GM19240 (cell line): ENCODE results near the gene PTGES3.
"Not testable (repeated sequence)": the region's sequence is repeated elsewhere in the genome, so short reads cannot be mapped to it uniquely, and the experiment has no call there.

Source experiments
- DNase-seq: peaks from one replicate; pipeline ENCODE4 v3.0.0; 2011; ENCODE audit warnings: low spot score; ENCODE audit not compliant: insufficient read length

PTGES3 gene

GRCh38 chr12:56657416-56658379, 30.4 kb downstream of the PTGES3 start:
- DNase-seq: no peak

DNA sequence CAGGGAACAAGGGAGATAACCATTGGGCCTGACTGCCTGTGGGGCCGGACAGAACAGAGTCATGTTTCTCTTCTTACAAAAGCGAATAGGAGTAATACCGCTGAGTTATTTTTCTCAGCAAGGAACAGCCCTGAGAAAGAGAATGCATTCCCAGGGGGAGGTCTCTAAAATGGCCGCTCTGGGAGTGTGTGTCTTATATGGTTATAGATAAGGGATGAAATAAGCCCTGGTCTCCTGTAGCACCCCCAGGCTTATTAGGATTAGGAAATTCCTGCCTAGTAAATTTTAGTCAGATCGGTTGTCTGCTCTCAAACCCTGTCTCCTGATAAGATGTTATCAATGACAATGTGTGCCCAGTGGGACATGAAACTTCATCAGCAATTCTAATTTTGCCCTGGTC, 34.3 kb downstream of the PTGES3 start:
- not testable (repeated sequence) for DNase-seq

DNA sequence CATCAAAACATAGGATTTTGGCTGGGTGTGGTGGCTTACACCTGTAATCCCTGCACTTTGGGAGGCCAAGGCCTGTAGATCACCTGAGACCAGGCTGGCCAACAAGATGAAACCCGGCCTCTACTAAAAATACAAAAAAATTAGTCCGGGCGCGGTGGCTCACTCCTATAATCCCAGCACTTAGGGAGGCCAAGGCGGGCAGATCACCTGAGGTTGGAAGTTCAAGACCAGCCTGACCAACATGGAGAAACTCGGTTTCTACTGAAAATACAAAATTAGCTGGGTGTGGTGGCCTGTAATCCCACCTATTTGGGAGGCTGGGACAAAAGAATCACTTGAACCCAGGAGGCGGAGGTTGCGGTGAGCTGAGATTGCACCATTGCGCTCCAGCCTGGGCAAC, 40.1 kb downstream of the PTGES3 start:
- DNase-seq: not testable (repeated sequence)

GRCh38 chr12:56645717-56646446, 42.2 kb downstream of the PTGES3 start, which contains the start of gene ATP5F1B:
Gene ATP5F1B, minus strand, starts transcription at chr12:56645984. Its CDS starts 21 bp downstream, at chr12:56645963.
- peak; percentile 91 for DNase-seq

GRCh38 chr12:56645201-56645716, 42.8 kb downstream of the PTGES3 start:
- DNase-seq: no peak

- no peak for DNase-seq
These were observed 43.4 kb downstream of the PTGES3 start for GRCh38 chr12:56644654-56645053.

DNA sequence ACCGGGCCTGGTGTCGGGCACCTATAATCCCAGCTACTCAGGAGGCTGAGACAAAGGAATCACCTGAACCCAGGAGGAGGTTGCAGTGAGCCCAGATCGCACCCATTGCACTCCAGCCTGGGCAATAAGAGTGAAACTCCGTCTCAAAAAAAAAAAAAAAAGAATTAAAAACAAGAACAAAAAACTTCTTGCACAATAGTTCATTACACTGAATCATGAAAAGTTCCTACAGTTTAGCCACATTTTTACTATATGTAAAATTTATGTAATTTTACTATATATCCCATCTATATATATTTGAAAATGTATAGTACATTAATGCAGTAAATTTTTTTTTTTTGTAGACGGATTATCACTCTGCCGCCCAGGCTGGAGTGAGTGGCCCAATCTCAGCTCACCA, 46.9 kb downstream of the PTGES3 start:
- no peak for DNase-seq

DNA sequence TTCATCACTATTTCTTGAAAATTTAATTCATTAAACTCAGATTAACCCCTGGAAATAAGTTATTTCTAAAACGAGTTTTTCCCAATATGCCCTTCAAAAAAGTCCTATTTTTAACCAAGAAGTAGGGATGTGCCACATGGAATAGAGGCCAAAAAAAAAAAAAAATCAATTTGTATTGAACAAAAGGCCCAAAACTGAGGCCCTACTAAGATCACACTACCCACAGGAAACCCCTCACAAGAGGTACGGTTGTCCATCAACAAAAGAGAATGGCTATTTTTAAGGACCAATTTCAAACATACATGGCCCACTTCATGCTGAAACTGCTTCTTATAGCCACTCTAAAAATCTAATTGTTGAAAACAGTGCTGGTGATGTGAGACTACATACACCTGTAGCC, 50.5 kb downstream of the PTGES3 start:
- DNase-seq: no peak

DNA sequence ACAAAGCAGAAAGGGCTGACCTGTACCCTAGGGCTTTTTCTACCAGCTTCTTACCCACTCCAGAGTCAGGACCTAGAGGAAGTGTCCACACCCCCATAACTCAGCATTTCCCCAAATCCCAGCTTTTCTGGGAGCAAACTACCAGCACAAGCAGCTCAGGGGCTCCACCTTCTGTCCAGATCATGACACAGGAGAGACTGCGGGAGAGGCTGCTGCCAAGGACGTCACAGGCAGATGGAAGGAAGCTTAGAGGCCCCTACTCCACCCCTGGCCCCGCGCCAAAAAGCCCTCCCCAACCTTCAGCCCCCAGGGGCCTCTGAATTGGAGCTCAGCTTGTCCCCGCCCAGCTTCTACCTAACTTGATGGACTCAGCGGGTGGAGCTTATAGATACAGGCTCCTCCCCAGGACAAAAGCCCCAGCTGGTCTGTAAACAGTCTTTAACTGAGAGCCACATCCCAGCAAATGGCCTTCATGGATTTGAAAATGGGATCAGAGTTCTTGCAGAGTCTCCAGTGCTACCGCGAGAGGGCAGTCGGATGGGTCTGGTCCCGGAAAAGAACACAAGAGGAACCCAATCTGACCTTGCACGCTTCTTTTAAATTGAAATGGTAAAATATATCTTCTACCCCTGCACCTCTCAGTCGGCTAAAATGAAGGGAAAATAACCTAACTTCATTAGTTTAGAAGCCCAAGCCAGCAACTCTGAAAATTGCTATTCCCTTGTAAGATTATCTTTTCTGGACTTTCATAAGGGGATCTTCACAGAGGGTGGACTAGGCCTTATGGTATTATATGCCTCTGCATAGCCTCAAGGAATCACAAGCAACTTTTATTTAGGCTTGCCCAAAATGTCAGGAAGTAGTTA, 51.2 kb downstream of the PTGES3 start:
- DNase-seq: peak; percentile 85

DNA sequence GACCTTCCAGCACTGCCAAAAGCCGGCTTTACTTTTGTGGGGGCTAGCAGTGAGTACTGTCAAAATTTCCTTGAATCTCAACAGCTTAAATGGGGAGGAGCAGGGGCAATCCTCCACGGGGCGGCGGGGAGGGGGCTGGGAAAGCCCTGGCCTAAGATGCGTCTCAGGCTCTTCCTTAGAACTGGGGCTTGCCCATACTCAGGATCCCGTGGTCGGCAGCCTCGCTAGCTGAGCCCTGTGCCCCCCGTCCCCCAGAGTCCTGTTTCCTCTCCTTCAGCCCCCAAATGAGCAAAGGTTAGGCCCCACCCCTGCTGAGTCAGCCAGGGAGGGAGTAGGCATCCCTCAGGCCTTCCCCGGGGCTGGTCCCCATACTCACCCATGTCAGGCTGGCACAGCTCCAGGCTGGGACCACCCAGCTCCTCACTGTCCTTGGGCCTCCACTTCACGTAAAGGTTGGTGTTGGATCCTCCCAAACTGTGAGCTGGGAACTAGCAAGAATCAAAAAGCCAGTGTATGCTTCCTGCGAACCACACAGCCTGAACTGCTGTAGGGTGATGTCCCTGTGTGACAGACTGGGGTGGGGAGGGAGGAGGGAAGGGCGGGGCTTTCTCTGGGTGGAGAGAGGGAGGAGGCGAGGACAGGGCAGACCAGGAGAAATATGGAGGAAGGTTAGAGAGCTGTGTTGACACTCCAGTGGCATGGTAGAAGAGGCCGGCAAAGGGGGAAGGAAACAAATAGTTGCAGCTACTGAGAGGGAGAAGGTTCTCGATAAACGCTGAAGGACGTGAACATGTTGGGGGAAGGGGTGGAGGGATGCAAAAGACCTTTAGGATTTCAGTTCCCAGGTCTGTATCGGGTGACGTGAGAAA, 52.0 kb downstream of the PTGES3 start:
- peak; percentile 53 for DNase-seq

GRCh38 chr12:56634837-56635791, 53.0 kb downstream of the PTGES3 start:
- no peak for DNase-seq

GRCh38 chr12:56634242-56634836, 53.7 kb downstream of the PTGES3 start:
- DNase-seq: no peak

DNA sequence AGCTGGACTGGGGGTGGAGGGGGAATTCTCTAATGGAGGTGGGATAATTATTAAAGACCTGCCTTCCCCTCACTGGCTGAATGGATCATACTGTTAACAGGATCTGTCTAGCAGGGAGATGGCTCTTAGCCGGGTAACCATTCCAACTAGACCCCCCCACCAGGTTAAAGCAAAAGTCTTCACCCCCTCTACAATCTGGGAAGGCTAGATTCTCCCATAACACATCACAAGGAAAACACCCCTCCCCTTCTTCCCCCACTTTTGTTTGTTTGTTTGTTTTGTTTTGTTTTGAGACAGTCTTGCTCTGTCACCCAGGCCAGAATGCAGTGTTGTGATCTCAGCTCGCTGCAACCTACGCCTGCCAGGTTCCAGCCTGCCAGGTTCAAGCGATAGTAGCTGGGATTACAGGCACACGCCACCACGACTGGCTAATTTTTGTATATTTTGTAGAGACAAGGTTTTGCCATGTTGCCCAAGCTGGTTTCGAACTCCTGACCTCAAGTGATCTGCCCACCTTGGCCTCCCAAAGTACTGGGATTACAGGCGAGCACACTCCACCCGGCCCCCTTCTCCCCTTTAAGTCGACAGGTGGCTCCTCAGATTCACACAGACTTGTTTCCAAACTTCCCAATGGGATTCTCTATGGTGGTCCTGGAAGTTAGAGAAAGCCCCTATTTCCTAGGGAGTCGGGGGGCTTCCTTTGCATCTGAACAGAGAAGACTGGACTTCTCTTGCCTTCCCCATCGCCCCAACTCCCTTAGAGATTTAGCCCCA, 54.4 kb downstream of the PTGES3 start:
- DNase-seq: no peak

GRCh38 chr12:56632701-56633467, 55.2 kb downstream of the PTGES3 start:
- DNase-seq: no peak

- peak; percentile 45 for DNase-seq
These were observed 56.0 kb downstream of the PTGES3 start for GRCh38 chr12:56631790-56632700.

DNA sequence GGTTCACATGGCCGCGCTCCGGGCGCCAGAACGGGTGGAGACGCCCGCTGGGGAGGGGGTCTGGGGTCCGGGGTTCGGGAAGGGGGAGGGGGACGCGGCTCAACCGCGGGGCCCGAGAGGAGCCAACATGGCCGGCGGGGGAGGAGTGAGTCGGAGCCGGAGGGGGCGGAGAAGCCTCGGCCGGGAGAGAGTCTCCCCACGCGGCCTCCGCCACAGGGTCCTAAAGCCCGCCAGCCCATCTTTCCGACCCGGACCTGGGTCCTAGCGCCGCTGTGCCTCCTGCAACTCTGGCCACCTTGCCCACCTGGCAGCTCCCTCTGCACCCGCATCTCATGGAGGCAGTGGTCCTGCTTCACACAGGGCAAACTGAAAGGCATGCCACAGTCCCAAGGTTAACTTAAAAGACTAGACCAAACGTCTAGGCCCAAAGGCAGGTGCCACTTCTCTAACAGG, 57.9 kb downstream of the PTGES3 start, which contains the start of gene BAZ2A:
BAZ2A (minus strand) TSS at position 147 of the 453 bp plus-strand sequence. CDS start 12,796 bp downstream, outside the sequence.
- peak; percentile 80 for DNase-seq
